H1 (cell line): ENCODE results near the gene FOXP2. TPM values are rescaled to one million over a fixed set of nuclear protein-coding genes. Genes with fewer than 3 reads are reported as not detected.

ENCODE experiments used
- CTCF ChIA-PET: fragments of 300-600 bp; sonication (Branson Sonifier 250); formaldehyde crosslinking; loops from one replicate; lab custom pipeline; 2021; ENCODE audit not compliant: partially characterized antibody; lab: Charles Lee
- POLR2A ChIA-PET: fragments of 300-600 bp; sonication (Branson Sonifier 250); formaldehyde crosslinking; loops from one replicate; lab custom pipeline; 2021; ENCODE audit warnings: inconsistent platforms; ENCODE audit not compliant: partially characterized antibody; lab: Charles Lee
- DNase-seq, 2 experiments: peaks; one replicate each; pipeline versions ENCODE4 v3.0.0 to v3.0.0-alpha.2; 2010 to 2022; ENCODE audit warnings: low spot score in 2 of 2, low read depth in 1 of 2, mixed read lengths in 1 of 2
- FAIRE-seq: peaks from 2 replicates; lab custom pipeline; 2011; peaks lifted over from hg19 to GRCh38; lab: Jason Lieb, UNC
- H2AFZ ChIP-seq: 2 replicates; pipeline ENCODE4 v1.8.1; 2012; ENCODE audit warnings: low read length, inconsistent platforms
- H2AK5ac ChIP-seq: 2 replicates; pipeline ENCODE4 v1.6.1; 2013; ENCODE audit warnings: low read depth, low read length
- H2BK120ac ChIP-seq: replicated peaks from 2 replicates; pipeline ENCODE3; 2013; ENCODE audit warnings: low read depth, low read length, inconsistent platforms
- H2BK12ac ChIP-seq: 2 replicates; pipeline ENCODE4 v1.6.1; 2013; ENCODE audit warnings: low read depth, low read length
- H2BK15ac ChIP-seq: 2 replicates; pipeline ENCODE4 v1.6.1; 2013; ENCODE audit warnings: low read length
- H2BK20ac ChIP-seq: 2 replicates; pipeline ENCODE4 v1.6.1; 2013; ENCODE audit warnings: low read length
- H2BK5ac ChIP-seq: 2 replicates; pipeline ENCODE4 v1.6.1; 2013; ENCODE audit warnings: low read depth, low read length
- H3K14ac ChIP-seq: 2 replicates; pipeline ENCODE4 v1.6.1; 2013; ENCODE audit warnings: inconsistent platforms; ENCODE audit not compliant: insufficient read length
- H3K18ac ChIP-seq: 2 replicates; pipeline ENCODE4 v1.6.1; 2013; ENCODE audit warnings: low read length; ENCODE audit errors: extremely low read depth
- H3K23ac ChIP-seq: 2 replicates; pipeline ENCODE4 v1.6.1; 2013; ENCODE audit warnings: inconsistent platforms; ENCODE audit not compliant: insufficient read length
- H3K23me2 ChIP-seq: 2 replicates; pipeline ENCODE4 v1.6.1; 2013; ENCODE audit warnings: low read depth, low read length
- H3K27ac ChIP-seq: 2 replicates; pipeline ENCODE4 v1.6.1; 2011; ENCODE audit warnings: low read depth, low read length, inconsistent platforms
- H3K27me3 ChIP-seq, 4 experiments: replicated peaks in 1 of 4; 1 replicate in 1 of 4; 2 replicates in 3 of 4; pipeline versions ENCODE4 v1.6.1 to v1.8.1; 2011 to 2013; ENCODE audit warnings: low read length in 3 of 4, mild to moderate bottlenecking in 3 of 4, inconsistent platforms in 2 of 4, mixed read lengths in 2 of 4, moderate library complexity in 1 of 4; ENCODE audit not compliant: control insufficient read depth in 3 of 4, insufficient read depth in 3 of 4; ENCODE audit errors: extremely low read depth in 1 of 4
- H3K36me3 ChIP-seq, 4 experiments: 2 replicates each; pipeline versions ENCODE4 v1.6.1 to v1.8.1; 2011 to 2013; ENCODE audit warnings: mild to moderate bottlenecking in 4 of 4, low read length in 3 of 4, moderate library complexity in 2 of 4, control low read depth in 1 of 4, inconsistent platforms in 1 of 4; ENCODE audit not compliant: insufficient read depth in 4 of 4, control insufficient read depth in 2 of 4
- H3K4ac ChIP-seq: replicated peaks from 2 replicates; pipeline ENCODE3; 2013; ENCODE audit warnings: low read length, low read depth, mixed read lengths, inconsistent platforms; ENCODE audit not compliant: insufficient read length
- H3K4me1 ChIP-seq, 4 experiments: replicated peaks in 1 of 4; 1 replicate in 1 of 4; 2 replicates in 3 of 4; pipeline versions ENCODE4 v1.6.1 to v1.8.1; 2011 to 2013; ENCODE audit warnings: low read length in 3 of 4, inconsistent platforms in 2 of 4, mixed read lengths in 1 of 4; ENCODE audit not compliant: insufficient read depth in 4 of 4, control insufficient read depth in 3 of 4
- H3K4me2 ChIP-seq, 2 experiments: 2 replicates each; pipeline versions ENCODE4 v1.6.1 to v1.8.1; 2011 to 2013; ENCODE audit warnings: low read depth in 2 of 2, low read length in 2 of 2, control low read depth in 1 of 2, inconsistent platforms in 1 of 2, mild to moderate bottlenecking in 1 of 2; ENCODE audit not compliant: insufficient read depth in 1 of 2
- H3K4me3 ChIP-seq, 4 experiments: fragments of 200-600, 300-600 bp in 1 of 4; sonication (generic), shearing (Covaris generic), sonication (Bioruptor Twin) in 1 of 4; 2 replicates each; pipeline versions ENCODE4 v1.5.1 to v1.8.1; 2011 to 2016; ENCODE audit warnings: low read length in 4 of 4, low read depth in 3 of 4, control low read depth in 2 of 4, inconsistent platforms in 2 of 4, mild to moderate bottlenecking in 2 of 4, mixed read lengths in 1 of 4, moderate library complexity in 1 of 4; ENCODE audit not compliant: insufficient read depth in 2 of 4; ENCODE audit errors: extremely low read depth in 1 of 4
- H3K56ac ChIP-seq: replicated peaks from 2 replicates; pipeline ENCODE3; 2013; ENCODE audit warnings: low read depth, mild to moderate bottlenecking, mixed read lengths, low read length, inconsistent platforms; ENCODE audit not compliant: insufficient read length
- H3K79me1 ChIP-seq: 2 replicates; pipeline ENCODE4 v1.6.1; 2013; ENCODE audit warnings: low read depth, low read length, control low read depth
- H3K79me2 ChIP-seq, 2 experiments: 2 replicates each; pipeline versions ENCODE4 v1.6.1 to v1.8.1; 2012 to 2013; ENCODE audit warnings: low read length in 2 of 2, mild to moderate bottlenecking in 2 of 2, inconsistent platforms in 1 of 2; ENCODE audit not compliant: insufficient read depth in 2 of 2, control insufficient read depth in 1 of 2
- H3K9ac ChIP-seq, 4 experiments: replicated peaks in 1 of 4; 1 replicate in 1 of 4; 2 replicates in 3 of 4; pipeline versions ENCODE4 v1.6.1 to v1.8.1; 2011 to 2013; ENCODE audit warnings: low read depth in 3 of 4, low read length in 3 of 4, control low read depth in 2 of 4, mild to moderate bottlenecking in 2 of 4, moderate library complexity in 2 of 4, inconsistent platforms in 1 of 4; ENCODE audit errors: extremely low read depth in 1 of 4
- H3K9me3 ChIP-seq, 2 experiments: 2 replicates each; pipeline versions ENCODE4 v1.6.1 to v1.8.1; 2012 to 2013; ENCODE audit warnings: mild to moderate bottlenecking in 2 of 2, moderate library complexity in 2 of 2, control low read depth in 1 of 2, inconsistent platforms in 1 of 2, low read depth in 1 of 2, low read length in 1 of 2, mixed read lengths in 1 of 2; ENCODE audit not compliant: insufficient read depth in 2 of 2
- H4K20me1 ChIP-seq, 2 experiments: replicated peaks in 1 of 2; 2 replicates each; pipeline versions ENCODE3 to v1.8.1; 2011 to 2013; ENCODE audit warnings: inconsistent platforms in 2 of 2, low read length in 2 of 2, mild to moderate bottlenecking in 1 of 2; ENCODE audit not compliant: insufficient read depth in 2 of 2, control insufficient read depth in 1 of 2
- H4K5ac ChIP-seq: 2 replicates; pipeline ENCODE4 v1.6.1; 2013; ENCODE audit warnings: low read length, low read depth, mixed read lengths, inconsistent platforms; ENCODE audit not compliant: insufficient read length
- H4K8ac ChIP-seq: 2 replicates; pipeline ENCODE4 v1.8.0; 2013; ENCODE audit warnings: mild to moderate bottlenecking, moderate library complexity, low read length, inconsistent platforms; ENCODE audit not compliant: insufficient read depth; ENCODE audit errors: extremely low read depth
- H4K91ac ChIP-seq: replicated peaks from 2 replicates; pipeline ENCODE3; 2013; ENCODE audit warnings: low read length, mixed read lengths, inconsistent platforms; ENCODE audit not compliant: insufficient read length
- BRCA1 ChIP-seq: IDR thresholded peaks from 2 replicates; pipeline ENCODE4 v1.6.1; 2012; ENCODE audit warnings: low read depth, low read length, improper control_type of control experiment
- KDM1A ChIP-seq: fragments of 200-600, 300-600 bp; sonication (generic); IDR thresholded peaks from 2 replicates; pipeline ENCODE4 v1.7.1; 2016; ENCODE audit warnings: mild to moderate bottlenecking, low read length, borderline replicate concordance
- POLR2AphosphoS5 ChIP-seq: IDR thresholded peaks from 2 replicates; pipeline ENCODE4 v1.6.1; 2011; ENCODE audit warnings: low read depth, low read length
- RBBP5 ChIP-seq: IDR thresholded peaks from 2 replicates; pipeline ENCODE4 v1.7.1; 2012; ENCODE audit warnings: low read depth, mild to moderate bottlenecking, inconsistent platforms, low read length, moderate library complexity, borderline replicate concordance
- TAF1 ChIP-seq: IDR thresholded peaks from 2 replicates; pipeline ENCODE4 v1.6.1; 2011; ENCODE audit warnings: mild to moderate bottlenecking, low read depth, low read length
- TBP ChIP-seq: IDR thresholded peaks from 2 replicates; pipeline ENCODE4 v1.6.1; 2011; ENCODE audit warnings: low read depth, low read length, improper control_type of control experiment
- WGBS, 2 experiments: shearing (Covaris generic) in 1 of 2; methylation state at CpG; one replicate each; pipeline versions ENCODE4 v1.1.6 to v1.1.7; 2013 to 2015; ENCODE audit warnings: low lambda C conversion rate in 2 of 2, mixed read lengths in 2 of 2, inconsistent platforms in 1 of 2, low coverage in 1 of 2, missing lambda C conversion rate in 1 of 2; ENCODE audit not compliant: insufficient replicate concordance in 2 of 2, insufficient coverage in 1 of 2, insufficient read length in 1 of 2; ENCODE audit errors: extremely low coverage in 1 of 2, missing lambda C conversion rate in 1 of 2; 5-methylcytosine and 5-hydroxymethylcytosine counted together
- polyA plus RNA-seq, 7 experiments: library from polyadenylated mRNA; depleted of rRNA in 3 of 7; stranded (reverse) in 5 of 7; unstranded in 2 of 7; fragments of >200 nt in 5 of 7; fragments of 200-250 nt in 2 of 7; gene quantifications; 1 replicate in 5 of 7; 2 replicates in 1 of 7; 4 replicates in 1 of 7; pipeline versions ENCODE4 v1.2.1 to v1.2.3, GENCODE V29; 2011 to 2013; ENCODE audit warnings: missing spikeins in 2 of 7, mixed read lengths in 2 of 7
- total RNA-seq: library from RNA; stranded (reverse); fragmentation: NEBNext Ultra II Directional; extraction: Animal tissue kit (Norgen Biotek cat#: 25700); gene quantifications from 2 replicates; pipeline ENCODE4 v1.2.1, GENCODE V29; 2021

FOXP2 gene
- total and polyA plus RNA-seq, 2 of the 8 experiments (the other 6 are each of a cell fraction or from before 2014, with no cell fraction given): 0.09 to 0.43 TPM

DNA sequence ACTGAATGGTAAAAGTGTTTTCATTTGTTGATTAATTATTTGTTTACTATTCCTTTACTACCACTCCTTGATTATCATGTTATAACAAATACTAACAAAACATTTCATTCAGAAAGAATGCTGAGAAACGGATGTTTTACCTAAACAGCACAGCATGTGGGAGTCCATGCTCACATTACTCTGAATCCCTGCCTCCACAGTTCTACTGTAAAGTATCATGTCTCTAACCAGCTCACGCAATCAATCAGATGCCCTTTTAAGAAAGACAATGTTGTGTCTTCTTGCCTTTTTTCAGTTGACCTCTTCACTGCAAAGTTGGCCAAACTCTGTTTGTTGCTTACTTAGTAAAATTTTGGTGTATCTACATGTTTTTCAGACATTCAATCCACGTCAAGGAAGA, 274.8 kb downstream of the FOXP2 start:
- 37% methylated on average over 3 of the region's 3 CpGs; no CpG with 5 or more reads in 1 of the 2 experiments for WGBS, 2 experiments
- H3K18ac ChIP-seq: no peak overlapping the region
- H3K27ac ChIP-seq: no peak overlapping the region
- H3K9ac ChIP-seq: no peak overlapping the region
- H3K36me3 ChIP-seq: no peaks in the 10 kb centered on the region
- no peak overlapping the region for H4K8ac ChIP-seq
- H3K27me3 ChIP-seq: no peaks in the 10 kb centered on the region
- POLR2A ChIA-PET: no interaction called here
- no peak overlapping the region for H3K14ac ChIP-seq
- H2BK20ac ChIP-seq: no peak overlapping the region
- peaks cover 0 to 17% (median 8%) of the 10 kb centered on the region in 4 experiments; a peak in 4 of 7 replicates for H3K4me1 ChIP-seq
- no peak overlapping the region for H4K91ac ChIP-seq
- H3K4ac ChIP-seq: no peak overlapping the region
- H3K56ac ChIP-seq: no peak overlapping the region
- no peak overlapping the region for H2BK120ac ChIP-seq
- CTCF ChIA-PET: interaction anchor here (0.6 to 1.4 kb wide), 2 partner anchors 27 to 157 kb away, joined by 3 read pairs; no protein-coding TSS in a partner anchor
- no peaks in the 10 kb centered on the region for H3K23me2 ChIP-seq
- no peaks in the 10 kb centered on the region for H4K20me1 ChIP-seq
- no peak overlapping the region for H2BK5ac ChIP-seq
- no peak overlapping the region for H2BK15ac ChIP-seq
- FAIRE-seq (no peak), DNase-seq (no peak)
- 0 out of 2 replicates have a peak overlapping the region, but pooled peaks have one; percentile 4 for H2BK12ac ChIP-seq
- H3K4me3 ChIP-seq: no peak overlapping the region
- H4K5ac ChIP-seq: no peak overlapping the region
- no peaks in the 10 kb centered on the region for H3K9me3 ChIP-seq
- no peak overlapping the region for H3K23ac ChIP-seq
- 0 out of 2 replicates have a peak overlapping the region, but pooled peaks have one; percentile 37 for H2AFZ ChIP-seq
- peak overlapping the region; percentile 16 to 20; a peak in 2 of 4 replicates for H3K4me2 ChIP-seq
- no peaks in the 10 kb centered on the region for H3K79me2 ChIP-seq
- no peak overlapping the region for H2AK5ac ChIP-seq
- H3K79me1 ChIP-seq: no peaks in the 10 kb centered on the region
- no peak for TF ChIP-seq BRCA1
- TF ChIP-seq TBP: no peak
- no peak for TF ChIP-seq POLR2AphosphoS5
- TF ChIP-seq TAF1: no peak
- no peak for TF ChIP-seq KDM1A
- TF ChIP-seq RBBP5: no peak
